HCT116 (cell line): ENCODE data around the gene GPR22. TPM values are rescaled to one million over a fixed set of nuclear protein-coding genes. Genes with fewer than 3 reads are reported as not detected.

ENCODE experiments used
- ATAC-seq: fragments of 200-7000 bp; cut with Tn5 transposase; 2 replicates; pipeline ENCODE4 v1.9.1; 2020; ENCODE audit warnings: mild to moderate bottlenecking, moderate library complexity
- BruUV-seq: library from RNA; stranded (reverse); fragments of 400-500 nt; replicated peaks from 2 replicates; lab custom pipeline; 2021; lab: Mats Ljungman, UMichigan
- CTCF ChIA-PET: fragments of 300-600 bp; sonication (Branson Sonifier 250); formaldehyde crosslinking; loops from one replicate; lab custom pipeline; 2021; ENCODE audit warnings: antibody characterized with exemption; lab: Charles Lee
- POLR2A ChIA-PET: fragments of 300-600, 350-600 bp; sonication (Branson Sonifier 250); formaldehyde crosslinking; loops from one replicate; lab custom pipeline; 2021; ENCODE audit warnings: antibody characterized with exemption; lab: Charles Lee
- RAD21 ChIA-PET, 2 experiments: fragments of 300-600 bp; sonication (Branson Sonifier 250); formaldehyde crosslinking; loops; one replicate each; lab custom pipeline; 2023; ENCODE audit warnings: low total read pairs in 2 of 2; ENCODE audit not compliant: uncharacterized antibody in 2 of 2, unreplicated experiment in 2 of 2, low non-redundant PET in 1 of 2; lab: Charles Lee
- DNase-seq: peaks from one replicate; pipeline ENCODE4 v3.0.0-alpha.2; 2010; ENCODE audit warnings: low read depth, low spot score
- H2AFZ ChIP-seq: fragments of 200-600 bp; shearing (Covaris generic), sonication (generic); 2 replicates; pipeline ENCODE4 v1.6.1; 2017; ENCODE audit warnings: low read depth, mixed run types, mixed read lengths, antibody characterized with exemption, low read length; ENCODE audit not compliant: poor library complexity, severe bottlenecking
- H3K27ac ChIP-seq: 2 replicates; pipeline ENCODE4 v1.5.1; 2012; ENCODE audit warnings: low read depth, low read length
- H3K27me3 ChIP-seq: fragments of 200-600 bp; sonication (generic); 2 replicates; pipeline ENCODE4 v1.6.1; 2016; ENCODE audit warnings: mixed run types, low read length, mixed read lengths; ENCODE audit not compliant: insufficient read depth
- H3K36me3 ChIP-seq, 2 experiments: fragments of 200-500 bp in 1 of 2; fragments of 200-600 bp in 1 of 2; sonication (Bioruptor generic) in 1 of 2; sonication (generic) in 1 of 2; 2 replicates each; pipeline versions ENCODE4 v1.5.1 to v1.6.1; 2014 to 2016; ENCODE audit warnings: low read length in 2 of 2, inconsistent platforms in 1 of 2, mixed read lengths in 1 of 2, mixed run types in 1 of 2; ENCODE audit not compliant: insufficient read depth in 2 of 2, control insufficient read depth in 1 of 2
- H3K4me1 ChIP-seq, 2 experiments: fragments of 200-600 bp in 1 of 2; sonication (generic) in 1 of 2; 2 replicates each; pipeline versions ENCODE4 v1.5.1 to v1.6.1; 2012 to 2017; ENCODE audit warnings: low read length in 2 of 2, inconsistent platforms in 1 of 2, mild to moderate bottlenecking in 1 of 2, mixed read lengths in 1 of 2, mixed run types in 1 of 2, moderate library complexity in 1 of 2; ENCODE audit not compliant: insufficient read depth in 2 of 2, control insufficient read depth in 1 of 2
- H3K4me2 ChIP-seq: fragments of 200-600 bp; sonication (generic); 2 replicates; pipeline ENCODE4 v1.6.1; 2017; ENCODE audit warnings: mixed run types, low read length, mixed read lengths
- H3K4me3 ChIP-seq, 2 experiments: fragments of 200-600 bp in 1 of 2; sonication (generic) in 1 of 2; replicated peaks in 1 of 2; 2 replicates each; pipeline ENCODE4 v1.5.1; 2011 to 2016; ENCODE audit warnings: low read length in 2 of 2, control low read depth in 1 of 2, low read depth in 1 of 2, mild to moderate bottlenecking in 1 of 2, mixed read lengths in 1 of 2, mixed run types in 1 of 2
- H3K79me2 ChIP-seq: fragments of 200-600 bp; sonication (generic); 2 replicates; pipeline ENCODE4 v1.6.1; 2017; ENCODE audit warnings: mild to moderate bottlenecking, mixed run types, low read length, moderate library complexity, mixed read lengths; ENCODE audit not compliant: insufficient read depth
- H3K9ac ChIP-seq: fragments of 200-600 bp; sonication (generic); 2 replicates; pipeline ENCODE4 v1.6.1; 2016; ENCODE audit warnings: low read length, mixed read lengths
- H3K9me2 ChIP-seq: fragments of 200-600 bp; sonication (generic), shearing (Covaris generic); 2 replicates; pipeline ENCODE4 v1.6.1; 2017; ENCODE audit warnings: mixed run types, mild to moderate bottlenecking, moderate library complexity; ENCODE audit not compliant: insufficient read depth
- H3K9me3 ChIP-seq, 2 experiments: fragments of 200-500 bp in 1 of 2; fragments of 200-600 bp in 1 of 2; sonication (Bioruptor generic) in 1 of 2; sonication (generic) in 1 of 2; 2 replicates each; pipeline ENCODE4 v1.6.1; 2014 to 2017; ENCODE audit warnings: low read length in 2 of 2, mixed read lengths in 2 of 2, inconsistent platforms in 1 of 2, low read depth in 1 of 2, mild to moderate bottlenecking in 1 of 2, mixed run types in 1 of 2, moderate library complexity in 1 of 2; ENCODE audit not compliant: control insufficient read depth in 1 of 2, insufficient read depth in 1 of 2
- H4K20me1 ChIP-seq: fragments of 200-600 bp; sonication (generic), shearing (Covaris generic); 2 replicates; pipeline ENCODE4 v1.6.1; 2017; ENCODE audit warnings: mixed run types, mild to moderate bottlenecking, moderate library complexity; ENCODE audit not compliant: insufficient read depth
- CTCF ChIP-seq, 3 experiments: fragments of 200-600 bp in 1 of 3; sonication (generic) in 1 of 3; IDR thresholded peaks in 2 of 3; conservative IDR thresholded peaks in 1 of 3; 2 replicates each; pipeline ENCODE4 v1.5.1; 2012 to 2017; ENCODE audit warnings: low read depth in 2 of 3, low read length in 2 of 3, antibody characterized with exemption in 1 of 3, borderline replicate concordance in 1 of 3, control low read depth in 1 of 3, mild to moderate bottlenecking in 1 of 3, mixed read lengths in 1 of 3, mixed run types in 1 of 3, moderate library complexity in 1 of 3; ENCODE audit not compliant: insufficient read depth in 1 of 3
- EGR1 ChIP-seq: IDR thresholded peaks from 2 replicates; pipeline ENCODE4 v1.6.1; 2012; ENCODE audit warnings: low read depth
- REST ChIP-seq: IDR thresholded peaks from 2 replicates; pipeline ENCODE4 v1.6.1; 2012; ENCODE audit warnings: low read depth
- SP1 ChIP-seq: IDR thresholded peaks from 2 replicates; pipeline ENCODE4 v1.6.1; 2012; ENCODE audit warnings: low read depth
- TCF7L2 ChIP-seq: IDR thresholded peaks from 2 replicates; pipeline ENCODE4 v1.7.0; 2011; ENCODE audit warnings: borderline replicate concordance, inconsistent platforms; ENCODE audit not compliant: insufficient read depth, insufficient read length; ENCODE audit errors: extremely low read depth
- intact Hi-C: fragments of 100-400 bp; cut with micrococcal nuclease; formaldehyde crosslinking; loops from 2 replicates; pipeline ENCODE4 v1.10.0; 2022
- total RNA-seq: library from RNA; stranded (reverse); gene quantifications from one replicate; pipeline ENCODE4 v1.2.1, GENCODE V29; 2021; ENCODE audit not compliant: unreplicated experiment
- TF ChIP-seq, protein P1 (sequence below): IDR thresholded peaks from 2 replicates; pipeline ENCODE4 v1.6.1; 2011; ENCODE audit warnings: mild to moderate bottlenecking, low read length, moderate library complexity; ENCODE audit not compliant: insufficient replicate concordance; ENCODE audit errors: extremely low read depth

Gene GPR22
- total RNA-seq, 1 experiment from 2014 or later: not detected

DNA sequence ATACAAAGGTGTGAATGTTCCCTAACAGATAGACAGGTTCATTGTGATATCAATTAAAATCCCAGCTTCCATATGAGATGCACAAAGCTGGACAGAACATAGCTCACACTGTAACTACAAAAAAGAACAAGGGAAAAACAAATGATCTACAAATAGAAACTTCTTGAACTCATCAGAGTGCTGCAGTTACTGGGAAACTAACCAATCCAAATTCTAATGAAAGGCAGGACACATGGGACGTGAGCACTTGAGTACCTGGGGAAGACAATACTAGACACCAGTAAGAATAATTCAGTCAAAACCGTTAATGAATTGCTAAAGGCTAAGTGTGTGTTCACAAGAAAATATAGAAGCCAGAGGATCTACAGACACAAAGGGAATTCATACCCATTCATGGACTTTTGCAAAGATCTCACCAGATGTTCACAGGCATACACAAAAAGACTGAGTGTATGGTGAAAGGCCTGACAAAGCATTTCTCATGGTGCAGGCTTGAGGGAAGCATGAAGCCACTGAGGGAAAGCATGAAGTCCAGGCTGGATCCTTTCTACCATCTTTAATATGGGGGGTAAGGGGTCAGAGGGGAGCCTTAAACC is 7.8 kb upstream of the GPR22 start:
- Histone ChIP-seq H3K9me2 (no peaks in the 10 kb centered on the region), H3K79me2 (no peaks in the 10 kb centered on the region), H3K4me2 (no peak overlapping the region), H3K27me3 (no peaks in the 10 kb centered on the region), H3K27ac (no peak overlapping the region), H3K9me3 (no peaks in the 10 kb centered on the region), H2AFZ (no peak overlapping the region), H3K4me1 (no peaks in the 10 kb centered on the region), H3K9ac (no peak overlapping the region), H3K4me3 (no peak overlapping the region), H4K20me1 (no peaks in the 10 kb centered on the region), H3K36me3 (no peaks in the 10 kb centered on the region)
- TF ChIP-seq EGR1 (no peak), CTCF (IDR thresholded peaks at IDR 0.05 in 2 of 3, conservative IDR thresholded peaks at IDR 0.05 in 1 of 3; ENCODE audit: borderline replicate concordance in 1 of 3, insufficient read depth in 1 of 3, low read depth in 2 of 3, low read length in 2 of 3) (no peak), REST (no peak), TCF7L2 (no peak), SP1 (no peak)
- TF ChIP-seq, protein P1, sequence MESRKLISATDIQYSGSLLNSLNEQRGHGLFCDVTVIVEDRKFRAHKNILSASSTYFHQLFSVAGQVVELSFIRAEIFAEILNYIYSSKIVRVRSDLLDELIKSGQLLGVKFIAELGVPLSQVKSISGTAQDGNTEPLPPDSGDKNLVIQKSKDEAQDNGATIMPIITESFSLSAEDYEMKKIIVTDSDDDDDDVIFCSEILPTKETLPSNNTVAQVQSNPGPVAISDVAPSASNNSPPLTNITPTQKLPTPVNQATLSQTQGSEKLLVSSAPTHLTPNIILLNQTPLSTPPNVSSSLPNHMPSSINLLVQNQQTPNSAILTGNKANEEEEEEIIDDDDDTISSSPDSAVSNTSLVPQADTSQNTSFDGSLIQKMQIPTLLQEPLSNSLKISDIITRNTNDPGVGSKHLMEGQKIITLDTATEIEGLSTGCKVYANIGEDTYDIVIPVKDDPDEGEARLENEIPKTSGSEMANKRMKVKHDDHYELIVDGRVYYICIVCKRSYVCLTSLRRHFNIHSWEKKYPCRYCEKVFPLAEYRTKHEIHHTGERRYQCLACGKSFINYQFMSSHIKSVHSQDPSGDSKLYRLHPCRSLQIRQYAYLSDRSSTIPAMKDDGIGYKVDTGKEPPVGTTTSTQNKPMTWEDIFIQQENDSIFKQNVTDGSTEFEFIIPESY: no peak
- DNase-seq: no peak
- ATAC-seq: no peak
- BruUV-seq: no TSS peak
- CTCF ChIA-PET: interaction anchor here (0.8 kb wide), 1 partner anchor 515 kb away, joined by 3 read pairs; no protein-coding TSS in a partner anchor
- POLR2A ChIA-PET: no interaction called here
- intact Hi-C loops: no loop called here
- RAD21 ChIA-PET: interaction anchor here in 1 of 2 experiments (0.8 kb wide), 1 partner anchor 39 kb away, joined by 3 read pairs; no protein-coding TSS in a partner anchor
